Retina (tissue), 1 donor: Measurements from ENCODE around the gene NT5M.
A peak's percentile ranks its signal among the peaks of the same experiment; 100 is the strongest.
"Not testable (repeated sequence)": the region's sequence is repeated elsewhere in the genome, so short reads cannot be mapped to it uniquely, and the experiment has no call there.

Experiments
- DNase-seq: peaks from one replicate; pipeline ENCODE4 v3.0.0-alpha.2; 2016

The NT5M gene

DNA sequence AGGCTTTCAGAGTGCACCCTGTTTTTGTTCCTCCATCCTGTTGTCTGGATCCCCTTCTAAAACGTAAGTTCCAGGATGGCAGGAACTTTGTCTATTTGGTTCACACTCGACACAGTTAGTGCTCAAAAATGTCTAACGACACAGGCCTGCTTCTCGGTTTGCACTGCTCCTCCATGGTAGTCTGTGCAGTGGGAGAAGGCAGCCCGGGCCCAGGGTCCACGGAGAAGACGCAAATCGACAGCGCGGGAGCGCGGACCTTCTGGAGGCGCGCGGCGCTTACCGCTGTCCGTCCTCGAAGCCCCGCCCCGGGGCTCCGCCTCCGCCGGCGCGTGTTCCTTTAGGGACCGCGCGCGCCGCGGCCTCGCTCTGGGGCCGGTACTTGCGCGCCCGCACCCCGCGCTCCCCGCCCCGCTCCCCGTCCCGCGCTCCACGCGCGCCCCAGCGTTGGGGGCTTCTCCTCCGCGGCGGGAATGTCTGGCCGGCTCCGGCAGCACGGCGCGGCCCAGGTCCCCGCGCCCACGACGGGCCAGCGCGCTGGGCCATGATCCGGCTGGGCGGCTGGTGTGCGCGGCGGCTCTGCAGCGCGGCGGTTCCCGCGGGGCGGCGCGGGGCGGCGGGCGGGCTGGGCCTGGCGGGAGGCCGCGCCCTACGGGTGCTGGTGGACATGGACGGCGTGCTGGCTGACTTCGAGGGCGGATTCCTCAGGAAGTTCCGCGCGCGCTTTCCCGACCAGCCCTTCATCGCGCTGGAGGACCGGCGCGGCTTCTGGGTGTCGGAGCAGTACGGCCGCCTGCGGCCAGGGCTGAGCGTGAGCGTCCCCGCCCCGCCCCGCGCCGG, at the start of gene NT5M:
Gene NT5M, plus strand, starts transcription at position 364 of the 837 bp plus-strand sequence. Its CDS starts 178 bp downstream, at position 542.
- peak; percentile 85 for DNase-seq

DNA sequence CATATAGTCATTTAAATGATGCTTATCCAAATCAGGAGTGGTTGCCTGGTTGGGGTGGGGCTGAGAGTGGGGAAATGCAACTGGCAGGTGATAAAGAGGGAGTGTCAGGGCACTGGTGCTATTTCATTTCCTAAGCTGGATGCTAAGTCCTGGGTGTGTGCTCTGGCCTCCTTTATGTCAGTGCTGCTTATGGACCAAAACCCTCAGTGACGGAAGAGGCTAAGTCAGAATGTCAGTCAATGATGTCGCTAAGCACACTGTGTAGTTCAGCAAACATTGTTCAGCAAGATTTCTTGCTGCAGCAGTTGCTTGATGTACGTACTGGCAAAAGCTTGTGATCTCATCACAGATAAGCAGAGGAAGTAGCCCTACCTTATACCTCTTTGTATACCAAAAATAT, 49.8 kb upstream of the NT5M start:
- DNase-seq = no peak

GRCh38 chr17:17254036-17254435, 49.1 kb upstream of the NT5M start:
- DNase-seq = no peak

- not testable (repeated sequence) for DNase-seq
Measured at GRCh38 chr17:17255689-17256088, 47.5 kb upstream of the NT5M start.

DNA sequence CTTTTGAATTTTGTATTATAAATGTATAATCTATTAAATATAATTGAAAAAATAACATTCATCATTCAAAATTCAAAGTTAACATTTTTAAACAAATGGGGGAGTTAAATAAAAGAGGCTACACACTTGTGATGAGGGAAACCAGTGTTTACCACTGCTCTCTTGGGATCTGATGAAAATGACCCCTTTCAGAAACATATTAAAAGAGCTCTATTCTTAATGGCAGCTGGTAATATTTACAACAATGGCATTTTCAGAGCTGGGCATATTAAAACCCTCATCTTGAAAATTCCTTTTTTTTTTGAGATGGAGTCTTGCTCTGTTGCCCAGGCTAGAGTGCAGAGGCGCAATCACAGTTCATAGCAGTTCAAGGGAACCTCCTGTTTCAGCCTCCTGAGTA, 46.9 kb upstream of the NT5M start:
- no peak for DNase-seq

GRCh38 chr17:17258011-17258410, 45.2 kb upstream of the NT5M start:
- DNase-seq = no peak

- no peak for DNase-seq
Measured at GRCh38 chr17:17258998-17259397, 44.2 kb upstream of the NT5M start.

- DNase-seq = no peak
Measured at GRCh38 chr17:17264430-17264829, 38.7 kb upstream of the NT5M start.

DNA sequence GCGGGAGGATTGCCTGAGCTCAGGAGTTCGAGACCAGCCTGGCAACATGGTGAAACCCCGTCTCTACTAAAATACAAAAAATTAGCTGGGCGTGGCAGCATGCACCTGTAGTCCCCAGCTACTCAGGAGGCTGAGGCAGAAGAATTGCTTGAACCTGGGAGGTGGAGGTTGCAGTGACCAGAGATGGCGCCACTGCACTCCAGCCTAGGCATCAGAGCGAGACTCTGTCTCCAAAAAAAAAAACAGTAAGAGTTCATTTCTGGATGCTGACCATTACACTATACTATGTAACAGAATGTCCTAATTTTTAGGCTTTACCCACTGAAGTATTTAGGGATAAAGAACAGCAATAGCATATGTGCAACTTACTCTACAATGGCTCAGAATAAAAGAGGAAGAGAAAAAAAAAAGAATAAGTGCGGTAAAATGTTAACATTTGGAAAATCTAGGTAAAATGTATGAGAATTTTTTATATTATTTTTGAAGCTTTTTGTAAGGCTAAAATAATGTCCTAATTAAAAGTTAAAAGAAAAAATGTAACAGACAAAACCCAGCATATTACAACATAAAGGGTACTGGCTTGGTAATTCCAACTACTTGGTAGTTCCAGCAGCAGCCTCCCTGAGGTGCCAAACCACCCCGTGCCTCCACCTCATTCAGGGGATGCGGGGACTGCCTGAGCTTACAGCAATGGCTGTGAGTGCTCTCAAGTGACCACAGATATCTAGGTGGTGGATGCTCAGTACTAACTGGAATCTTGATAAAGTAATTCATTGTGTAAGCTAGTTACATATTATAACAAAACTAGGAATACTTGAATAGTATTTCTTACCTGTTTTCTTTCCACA, 33.0 kb upstream of the NT5M start:
- no peak for DNase-seq

DNA sequence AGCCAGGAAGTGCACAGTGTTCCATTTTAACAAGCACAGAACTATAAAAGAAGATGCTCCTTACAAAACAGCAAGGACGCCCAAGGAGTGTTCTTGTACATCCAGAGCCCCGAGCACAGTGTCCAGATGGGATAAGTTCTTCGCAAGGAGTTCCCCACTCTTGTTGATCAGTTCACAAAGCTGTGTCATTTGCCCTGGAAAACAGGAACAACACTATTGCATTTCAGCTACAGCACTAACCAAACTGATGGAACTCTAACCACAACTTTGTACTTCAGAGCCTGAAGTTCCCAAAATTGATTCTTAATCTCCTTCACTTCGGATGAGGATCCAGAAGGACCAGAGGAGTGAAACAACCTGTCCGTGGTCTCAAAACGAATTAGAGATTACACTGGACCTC, 27.2 kb upstream of the NT5M start:
- DNase-seq = no peak

GRCh38 chr17:17277431-17277830, 25.7 kb upstream of the NT5M start:
- DNase-seq = not testable (repeated sequence)

DNA sequence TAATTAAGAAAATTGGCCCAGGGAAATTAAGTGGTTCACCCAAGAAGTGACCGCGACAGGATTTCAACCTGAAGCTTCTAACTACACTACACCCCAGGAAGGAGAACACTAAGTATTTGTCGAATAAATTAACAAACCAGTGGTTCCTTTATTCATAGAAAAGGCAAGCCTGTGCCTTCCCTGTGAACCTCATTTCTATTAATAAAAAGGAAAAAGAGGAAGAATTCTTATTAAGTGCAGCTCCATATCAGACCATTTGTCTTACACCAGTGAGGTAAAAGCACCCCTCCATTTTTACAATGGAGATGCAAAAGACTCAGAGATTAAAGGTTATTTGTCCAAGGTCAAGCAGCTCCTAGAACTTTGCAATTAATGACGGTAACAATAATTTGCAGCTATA, 23.9 kb upstream of the NT5M start:
- DNase-seq = no peak

DNA sequence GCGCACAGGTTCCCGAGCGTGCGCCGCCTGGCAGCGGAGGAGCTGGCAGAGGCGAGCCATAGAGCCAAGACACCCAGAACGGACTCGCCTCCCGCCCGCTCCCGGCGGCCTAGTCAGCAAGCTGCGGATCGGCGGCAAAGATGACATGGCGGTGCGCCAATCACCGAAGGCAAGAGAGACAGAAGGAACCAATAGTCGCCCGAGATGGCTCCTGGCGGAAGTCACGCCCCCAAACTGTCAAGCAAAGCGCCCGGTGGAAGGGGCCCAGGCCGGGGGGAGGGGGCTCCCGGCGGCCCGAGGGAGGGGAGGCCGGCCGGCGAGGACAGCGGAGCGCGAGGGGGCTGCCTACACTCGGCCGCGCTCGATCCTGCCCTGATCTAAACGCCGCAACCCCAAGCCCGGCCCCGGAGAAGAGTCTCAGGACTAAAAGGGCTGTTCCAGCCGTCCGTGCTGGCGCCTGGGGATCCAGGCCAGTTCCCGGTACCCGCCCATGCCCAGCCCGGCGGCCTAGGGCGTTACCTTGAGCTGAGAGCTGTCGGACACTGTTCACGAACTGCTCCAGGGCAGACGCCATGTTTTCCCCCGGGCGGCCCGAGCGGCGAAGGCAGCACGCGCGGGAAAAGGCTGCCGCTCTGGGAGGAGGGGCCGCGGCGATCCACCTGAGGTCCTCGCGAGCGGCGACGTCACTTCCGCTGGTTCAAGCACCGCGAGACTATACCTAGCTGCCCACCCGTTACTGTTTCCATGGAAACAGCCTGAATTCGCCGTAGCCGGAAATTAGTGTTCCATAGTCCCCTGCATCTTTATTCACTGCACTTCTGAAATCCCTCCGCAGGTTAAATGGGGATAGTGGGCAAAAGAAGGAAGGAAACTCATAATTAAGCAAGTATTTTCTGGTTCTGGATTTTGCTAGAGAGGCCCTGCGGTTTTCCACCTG, 22.3 kb upstream of the NT5M start, which contains the start of gene COPS3:
Gene COPS3, minus strand, starts transcription at position 634 of the 937 bp plus-strand sequence. Its CDS starts 60 bp downstream, at position 574.
- DNase-seq = peak; percentile 98

DNA sequence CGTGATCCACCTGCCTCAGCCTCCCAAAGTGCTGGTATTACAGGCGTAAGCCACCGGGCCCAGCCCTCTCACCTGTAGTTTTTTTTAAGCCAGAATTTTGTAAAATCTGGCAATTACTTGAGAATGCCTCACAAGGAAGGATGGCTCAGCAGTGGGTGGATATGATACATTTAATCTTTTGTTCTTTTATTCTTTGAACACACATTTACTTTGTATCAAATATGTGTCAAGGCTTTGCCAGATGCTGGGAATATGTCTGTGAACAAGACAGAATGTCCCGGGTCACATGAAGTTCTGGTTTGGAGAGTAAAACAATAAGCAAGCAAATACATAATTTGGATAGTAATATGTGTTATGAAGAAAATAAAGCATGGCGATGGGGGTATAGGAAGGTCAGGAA, 17.2 kb upstream of the NT5M start:
- DNase-seq = no peak

DNA sequence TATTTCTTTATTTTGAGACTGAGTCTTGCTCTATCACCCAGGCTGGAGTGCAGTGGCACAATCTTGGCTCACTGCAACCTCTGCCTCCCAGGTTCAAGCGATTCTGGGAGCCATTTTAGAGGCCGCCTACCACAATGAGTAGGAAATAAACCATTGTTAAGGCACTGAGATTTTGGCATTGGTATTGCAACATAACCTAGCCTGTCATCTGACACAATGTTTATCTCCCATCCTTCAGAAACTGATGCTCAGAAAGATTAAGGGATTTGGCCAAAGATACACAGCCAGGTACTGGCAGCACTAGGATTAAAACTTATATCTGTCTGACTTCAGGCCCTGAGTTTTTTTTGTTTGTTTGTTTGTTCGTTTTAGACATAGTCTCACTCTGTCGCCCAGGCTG, 14.1 kb upstream of the NT5M start:
- DNase-seq = no peak

- DNase-seq = no peak
Measured at GRCh38 chr17:17289701-17290100, 13.5 kb upstream of the NT5M start.

DNA sequence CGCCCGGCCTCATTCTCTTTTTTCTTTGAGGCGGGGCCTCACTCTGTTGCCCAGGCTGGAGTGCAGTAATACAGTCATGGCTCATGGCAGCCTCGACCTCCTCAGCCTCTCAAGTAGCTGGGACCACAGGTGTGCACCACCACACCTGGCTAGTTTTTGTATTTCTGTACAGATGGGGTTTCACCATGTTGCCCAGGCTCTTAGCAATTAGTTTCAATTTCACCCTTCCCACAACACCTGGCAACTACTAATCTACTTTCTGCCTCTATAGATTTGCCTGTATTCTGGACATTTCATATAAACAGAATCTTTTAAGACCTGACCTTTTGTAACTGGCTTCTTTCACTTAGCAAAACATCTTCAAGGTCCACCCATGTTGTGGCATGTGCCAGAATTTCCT, 8.0 kb upstream of the NT5M start:
- DNase-seq = no peak

DNA sequence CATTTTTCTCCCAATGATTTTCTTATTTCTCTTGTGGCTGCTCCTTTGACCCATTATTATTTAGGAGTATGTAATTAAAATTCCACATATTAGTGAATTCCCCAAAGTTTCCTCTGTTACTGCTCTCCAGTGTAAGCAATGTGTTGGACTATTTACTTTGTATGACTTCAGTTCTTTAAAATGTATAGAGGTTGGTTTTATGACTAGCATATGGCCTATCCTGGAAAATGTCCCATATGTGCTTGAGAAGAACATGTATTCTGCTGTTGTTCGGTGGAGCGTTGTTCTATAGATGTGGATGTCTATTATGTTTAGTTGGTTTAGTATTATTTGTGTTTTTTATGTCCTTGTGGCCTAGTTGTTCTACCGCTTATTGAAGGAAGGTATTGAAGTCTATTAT, 6.0 kb upstream of the NT5M start:
- no peak for DNase-seq

DNA sequence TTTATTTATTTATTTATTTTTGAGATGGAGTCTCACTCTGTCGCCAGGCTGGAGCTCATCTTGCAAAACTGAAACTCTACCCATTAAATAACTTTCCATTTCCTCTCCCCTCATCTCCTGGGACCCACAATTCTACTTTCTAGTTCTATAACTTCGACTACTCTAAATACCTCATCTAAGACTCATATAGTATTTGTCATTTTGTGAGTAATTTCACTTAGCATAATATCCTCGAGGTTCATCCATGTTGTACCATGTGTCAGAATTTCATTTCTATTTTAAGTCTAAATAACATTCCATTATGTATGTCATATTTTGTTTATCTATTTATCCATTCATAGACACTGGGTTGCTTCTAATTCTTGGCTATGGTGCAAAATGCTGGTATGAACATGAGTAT, 5.1 kb upstream of the NT5M start:
- no peak for DNase-seq

- peak; percentile 74 for DNase-seq
Measured at GRCh38 chr17:17300624-17301568, 2.3 kb upstream of the NT5M start.

DNA sequence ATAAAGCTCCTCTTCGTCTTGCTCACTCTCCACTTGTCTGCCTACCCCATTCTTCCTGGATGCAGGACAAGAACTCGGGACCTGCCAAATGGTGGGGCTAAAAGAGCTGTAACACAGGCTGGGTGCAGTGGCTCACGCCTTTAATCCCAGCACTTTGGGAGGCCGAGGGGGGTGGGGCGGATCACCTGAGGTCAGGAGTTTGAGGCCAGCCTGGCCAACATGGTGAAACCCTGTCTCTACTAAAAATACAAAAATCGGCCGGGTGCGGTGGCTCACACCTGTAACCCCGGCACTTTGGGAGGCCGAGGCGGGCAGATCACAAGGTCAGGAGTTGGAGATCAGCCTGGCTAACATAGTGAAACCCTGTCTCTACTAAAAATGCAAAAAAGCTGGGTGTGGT, 1.5 kb upstream of the NT5M start:
- not testable (repeated sequence) for DNase-seq
